Smooth muscle cell (in vitro differentiated cells): ENCODE measurements around the gene FAM110D. TPM values are rescaled to one million over a fixed set of nuclear protein-coding genes. Genes with fewer than 3 reads are reported as not detected.

Source experiments
- DNase-seq: peaks from one replicate; lab custom pipeline; 2025; ENCODE audit not compliant: unreplicated experiment; lab: John Stamatoyannopoulos, UW
- H2AFZ ChIP-seq: fragments of 200-600 bp; sonication (generic); 2 replicates; pipeline ENCODE4 v1.6.0; 2016; ENCODE audit warnings: antibody characterized with exemption, low read depth, mild to moderate bottlenecking
- H3F3A ChIP-seq: fragments of 200-600 bp; sonication (generic); 2 replicates; pipeline ENCODE4 v1.6.0; 2017; ENCODE audit warnings: antibody characterized with exemption, low read depth
- H3K27ac ChIP-seq: fragments of 200-600 bp; sonication (generic); 2 replicates; pipeline ENCODE4 v1.5.1; 2016; ENCODE audit warnings: low read depth, mild to moderate bottlenecking
- H3K27me3 ChIP-seq: fragments of 200-600 bp; sonication (generic); 2 replicates; pipeline ENCODE4 v1.6.1; 2016; ENCODE audit warnings: low read depth, mild to moderate bottlenecking
- H3K36me3 ChIP-seq: fragments of 200-600 bp; sonication (generic); 2 replicates; pipeline ENCODE4 v1.5.1; 2016; ENCODE audit warnings: low read depth
- H3K4me1 ChIP-seq: fragments of 200-600 bp; sonication (generic); 2 replicates; pipeline ENCODE4 v1.5.1; 2016; ENCODE audit warnings: low read depth
- H3K4me2 ChIP-seq: fragments of 200-600 bp; sonication (generic); 2 replicates; pipeline ENCODE4 v1.6.0; 2016; ENCODE audit warnings: mild to moderate bottlenecking
- H3K4me3 ChIP-seq: fragments of 200-600 bp; sonication (generic); 2 replicates; pipeline ENCODE4 v1.5.1; 2016; ENCODE audit warnings: mild to moderate bottlenecking
- H3K79me2 ChIP-seq: fragments of 200-600 bp; sonication (generic); 2 replicates; pipeline ENCODE4 v1.6.0; 2016; ENCODE audit warnings: low read depth, mild to moderate bottlenecking
- H3K9ac ChIP-seq: fragments of 200-600 bp; sonication (generic); 2 replicates; pipeline ENCODE4 v1.6.0; 2016; ENCODE audit warnings: low read depth
- H3K9me3 ChIP-seq: fragments of 200-600 bp; sonication (generic); replicated peaks from 2 replicates; pipeline ENCODE4 v1.5.1; 2016; ENCODE audit warnings: low read depth
- H4K20me1 ChIP-seq: fragments of 200-600 bp; sonication (generic); 2 replicates; pipeline ENCODE4 v1.6.0; 2016; ENCODE audit warnings: low read depth
- WGBS: methylation state at CpG from one replicate; pipeline ENCODE4 v1.1.7; 2016; ENCODE audit warnings: low lambda C conversion rate; 5-methylcytosine and 5-hydroxymethylcytosine counted together
- polyA plus RNA-seq: library from polyadenylated mRNA; unstranded; fragments of >200 nt; fragmentation: Nextera tagmentation; extraction: Ambion mirVana; gene quantifications from 2 replicates; pipeline ENCODE4 v1.2.1, GENCODE V29; 2016
- total RNA-seq: library from RNA; depleted of rRNA; stranded (reverse); fragments of >200 nt; gene quantifications from 2 replicates; pipeline ENCODE4 v1.2.3, GENCODE V29; 2014
- TF ChIP-seq, protein P1 (sequence below): fragments of 200-600 bp; sonication (generic); IDR thresholded peaks from 2 replicates; pipeline ENCODE4 v1.5.1; 2017; ENCODE audit warnings: borderline replicate concordance, mild to moderate bottlenecking, antibody characterized with exemption; ENCODE audit not compliant: insufficient read depth, poor library complexity, severe bottlenecking

The FAM110D gene
- total and polyA plus RNA-seq, 2 experiments from 2014 or later: not detected

DNA sequence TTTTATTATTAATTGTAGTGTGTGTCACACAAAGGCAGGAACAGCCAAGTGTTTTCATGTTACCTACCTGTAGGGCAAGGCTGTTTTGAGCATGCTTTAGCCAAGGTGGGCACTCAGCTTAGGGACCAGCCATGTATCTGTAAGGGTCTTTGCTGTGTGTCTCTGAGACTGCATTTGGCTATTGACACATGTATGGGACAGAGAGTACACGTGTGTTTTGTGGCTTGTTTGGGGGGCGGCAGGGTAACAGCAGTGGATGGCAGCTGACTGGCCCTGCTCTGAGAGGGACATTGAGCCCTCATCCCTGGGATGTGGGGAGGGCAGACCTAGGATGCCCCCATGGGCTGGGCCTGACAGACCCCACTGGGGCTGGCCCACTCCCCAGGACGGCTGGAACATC is 38.4 kb downstream of the FAM110D start:
- DNase-seq: no peak
- no peak overlapping the region for H3K4me3 ChIP-seq
- no peak overlapping the region for H3K9ac ChIP-seq
- H3F3A ChIP-seq: no peaks in the 10 kb centered on the region
- no peak overlapping the region for H3K27ac ChIP-seq
- no peak overlapping the region for H2AFZ ChIP-seq
- no peaks in the 10 kb centered on the region for H3K27me3 ChIP-seq
- no peaks in the 10 kb centered on the region for H3K79me2 ChIP-seq
- no peaks in the 10 kb centered on the region for H3K9me3 ChIP-seq
- no peaks in the 10 kb centered on the region for H3K36me3 ChIP-seq
- no peaks in the 10 kb centered on the region for H4K20me1 ChIP-seq
- TF ChIP-seq, protein P1, sequence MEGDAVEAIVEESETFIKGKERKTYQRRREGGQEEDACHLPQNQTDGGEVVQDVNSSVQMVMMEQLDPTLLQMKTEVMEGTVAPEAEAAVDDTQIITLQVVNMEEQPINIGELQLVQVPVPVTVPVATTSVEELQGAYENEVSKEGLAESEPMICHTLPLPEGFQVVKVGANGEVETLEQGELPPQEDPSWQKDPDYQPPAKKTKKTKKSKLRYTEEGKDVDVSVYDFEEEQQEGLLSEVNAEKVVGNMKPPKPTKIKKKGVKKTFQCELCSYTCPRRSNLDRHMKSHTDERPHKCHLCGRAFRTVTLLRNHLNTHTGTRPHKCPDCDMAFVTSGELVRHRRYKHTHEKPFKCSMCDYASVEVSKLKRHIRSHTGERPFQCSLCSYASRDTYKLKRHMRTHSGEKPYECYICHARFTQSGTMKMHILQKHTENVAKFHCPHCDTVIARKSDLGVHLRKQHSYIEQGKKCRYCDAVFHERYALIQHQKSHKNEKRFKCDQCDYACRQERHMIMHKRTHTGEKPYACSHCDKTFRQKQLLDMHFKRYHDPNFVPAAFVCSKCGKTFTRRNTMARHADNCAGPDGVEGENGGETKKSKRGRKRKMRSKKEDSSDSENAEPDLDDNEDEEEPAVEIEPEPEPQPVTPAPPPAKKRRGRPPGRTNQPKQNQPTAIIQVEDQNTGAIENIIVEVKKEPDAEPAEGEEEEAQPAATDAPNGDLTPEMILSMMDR: no peak
- no peak overlapping the region for H3K4me2 ChIP-seq
- WGBS: 94% methylated on average over 3 of the region's 3 CpGs
- no peaks in the 10 kb centered on the region for H3K4me1 ChIP-seq

DNA sequence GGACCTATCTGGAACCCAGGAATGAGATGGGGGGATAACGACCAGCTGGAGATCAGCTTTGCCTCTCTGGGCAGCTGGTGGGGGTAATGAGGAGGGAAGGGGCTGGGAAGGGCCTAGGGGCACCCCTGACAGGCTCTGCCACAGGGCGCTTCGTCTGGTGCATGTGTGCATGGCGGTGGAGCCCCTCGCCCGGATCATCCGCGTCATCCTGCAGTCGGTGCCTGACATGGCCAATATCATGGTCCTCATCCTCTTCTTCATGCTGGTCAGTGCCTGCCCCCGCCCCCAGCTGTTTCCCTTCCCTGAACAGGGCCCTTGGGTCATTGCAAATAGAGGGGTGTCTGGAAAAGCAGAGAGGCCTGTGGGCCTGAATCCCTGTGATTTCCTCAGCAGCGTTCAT is 38.9 kb downstream of the FAM110D start:
- no peak overlapping the region for H3K27ac ChIP-seq
- no peaks in the 10 kb centered on the region for H3F3A ChIP-seq
- 83% methylated on average over 8 of the region's 11 CpGs for WGBS
- no peak for DNase-seq
- H4K20me1 ChIP-seq: no peaks in the 10 kb centered on the region
- no peaks in the 10 kb centered on the region for H3K27me3 ChIP-seq
- H3K9me3 ChIP-seq: no peaks in the 10 kb centered on the region
- H3K79me2 ChIP-seq: no peaks in the 10 kb centered on the region
- no peak overlapping the region for H3K4me3 ChIP-seq
- no peaks in the 10 kb centered on the region for H3K36me3 ChIP-seq
- TF ChIP-seq, protein P1: no peak
- H3K4me2 ChIP-seq: no peak overlapping the region
- H3K9ac ChIP-seq: no peak overlapping the region
- no peaks in the 10 kb centered on the region for H3K4me1 ChIP-seq
- no peak overlapping the region for H2AFZ ChIP-seq

DNA sequence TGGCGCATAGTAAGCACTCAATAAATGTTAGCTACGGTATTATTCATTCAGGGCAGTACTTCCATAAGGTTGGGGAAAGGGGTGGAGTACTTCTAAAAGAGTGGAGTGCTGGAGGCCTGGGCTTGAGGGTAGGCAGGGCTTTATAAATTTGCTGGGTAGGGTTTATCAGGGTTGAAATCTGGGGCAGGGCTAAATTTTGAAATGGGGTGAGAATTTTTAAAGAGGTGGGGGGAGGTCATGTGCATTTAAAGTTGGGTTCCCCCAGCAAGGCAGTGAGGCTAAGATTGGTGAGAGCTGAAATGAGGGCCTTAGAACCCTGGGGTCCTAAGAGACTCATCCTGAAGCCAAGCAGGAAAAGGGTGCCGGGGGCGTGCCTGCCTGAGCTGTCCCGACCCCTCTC is 41.5 kb downstream of the FAM110D start:
- Histone ChIP-seq H3K79me2 (no peaks in the 10 kb centered on the region), H3K36me3 (no peaks in the 10 kb centered on the region), H3K4me2 (no peak overlapping the region), H3K9ac (no peak overlapping the region), H2AFZ (no peak overlapping the region), H3K4me1 (no peaks in the 10 kb centered on the region), H3K9me3 (no peaks in the 10 kb centered on the region), H3K27ac (no peak overlapping the region), H4K20me1 (no peaks in the 10 kb centered on the region), H3F3A (no peaks in the 10 kb centered on the region), H3K27me3 (no peaks in the 10 kb centered on the region), H3K4me3 (no peak overlapping the region)
- WGBS: 88% methylated on average over 5 of the region's 5 CpGs
- TF ChIP-seq, protein P1: no peak
- DNase-seq: no peak

DNA sequence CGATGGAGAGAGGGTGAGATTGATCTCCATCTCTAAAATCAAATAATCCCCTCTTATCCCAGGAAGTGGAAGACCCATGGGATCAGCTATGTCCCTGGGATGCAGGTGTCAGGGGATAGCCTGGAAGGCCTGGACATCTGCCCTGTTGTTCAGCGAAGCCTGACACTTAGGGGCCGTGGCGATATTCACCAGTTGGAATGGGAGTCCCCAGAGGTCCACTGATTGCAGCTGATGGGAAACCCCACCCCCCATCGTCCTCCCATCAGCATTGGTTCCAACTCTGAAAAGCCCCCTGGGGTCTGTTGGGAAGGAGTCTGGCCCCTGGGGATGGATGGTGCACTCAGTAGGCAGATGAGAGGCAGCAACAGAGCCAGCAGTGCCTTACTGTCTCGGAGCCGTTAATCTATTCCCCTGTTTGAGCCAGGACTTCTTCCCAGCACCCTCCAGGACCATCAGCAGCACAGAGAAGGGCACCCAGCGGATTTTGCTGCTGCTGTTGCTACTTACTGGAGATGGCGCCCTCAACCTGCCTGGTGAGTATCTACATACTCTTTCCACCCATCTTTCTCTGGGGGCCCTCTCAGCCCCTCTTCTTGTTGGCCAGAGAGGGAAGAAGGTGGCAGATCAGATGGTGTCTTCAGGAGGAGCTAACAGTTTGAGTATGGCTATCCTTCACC is 44.9 kb downstream of the FAM110D start:
- Histone ChIP-seq H3K27me3 (no peaks in the 10 kb centered on the region), H4K20me1 (no peaks in the 10 kb centered on the region), H3K4me3 (no peak overlapping the region), H3K79me2 (no peaks in the 10 kb centered on the region), H3K36me3 (no peaks in the 10 kb centered on the region), H3K4me1 (no peaks in the 10 kb centered on the region), H3K27ac (no peak overlapping the region), H3K4me2 (no peak overlapping the region), H3K9me3 (no peaks in the 10 kb centered on the region), H2AFZ (no peak overlapping the region), H3F3A (no peaks in the 10 kb centered on the region), H3K9ac (no peak overlapping the region)
- 79% methylated on average over 9 of the region's 9 CpGs for WGBS
- TF ChIP-seq, protein P1: no peak
- DNase-seq: no peak
